Measurements from ENCODE around the gene MRC2. TPM values are rescaled to one million over a fixed set of nuclear protein-coding genes. Genes with fewer than 3 reads are reported as not detected.

The MRC2 gene
- total RNA-seq, 2 donors from 2014 or later: 34.2 to 73.7 TPM

- H3K4me1 ChIP-seq (replicated peaks): no peaks in the 10 kb centered on the region
- no peak overlapping the region for H3K4me3 ChIP-seq
- no peaks in the 10 kb centered on the region for H3K9me3 ChIP-seq
- no peak for TF ChIP-seq CTCF (IDR thresholded peaks at IDR 0.05)
- no peak for TF ChIP-seq POLR2AphosphoS5 (IDR thresholded peaks at IDR 0.05)
- TF ChIP-seq POLR2A (IDR thresholded peaks at IDR 0.05): no peak
- DNase-seq (ENCODE audit: low spot score): no peak
- no peaks in the 10 kb centered on the region for H3K27me3 ChIP-seq (replicated peaks; ENCODE audit: insufficient read depth)
- intact Hi-C loops (cut with DNase I): no loop called here
- H3K27ac ChIP-seq: no peak overlapping the region
- WGBS: 93% methylated on average over 4 of the region's 4 CpGs
- H3K36me3 ChIP-seq: no peaks in the 10 kb centered on the region
Measured at GRCh38 chr17:62684179-62684578, 56.7 kb downstream of the MRC2 start.

GRCh38 chr17:62687997-62688396 is 60.5 kb downstream of the MRC2 start:
- TF ChIP-seq POLR2AphosphoS5 (IDR thresholded peaks at IDR 0.05) (no peak), POLR2A (IDR thresholded peaks at IDR 0.05) (no peak), CTCF (IDR thresholded peaks at IDR 0.05) (no peak)

GRCh38 chr17:62688398-62689160 is 61.1 kb downstream of the MRC2 start:
- DNase-seq (ENCODE audit: low spot score): no peak
- TF ChIP-seq CTCF (IDR thresholded peaks at IDR 0.05) (no peak), POLR2AphosphoS5 (IDR thresholded peaks at IDR 0.05) (no peak), POLR2A (IDR thresholded peaks at IDR 0.05) (no peak)
- 55% methylated on average over 11 of the region's 11 CpGs for WGBS
- intact Hi-C loops (cut with DNase I): no loop called here
- Histone ChIP-seq H3K9me3 (no peaks in the 10 kb centered on the region), H3K27ac (no peak overlapping the region), H3K27me3 (replicated peaks; ENCODE audit: insufficient read depth) (no peaks in the 10 kb centered on the region), H3K4me1 (replicated peaks) (no peaks in the 10 kb centered on the region), H3K36me3 (no peaks in the 10 kb centered on the region), H3K4me3 (no peak overlapping the region)

More at GRCh38 chr17:62687997-62688396, 60.5 kb downstream of the MRC2 start:
- DNase-seq (ENCODE audit: low spot score): no peak
- intact Hi-C loops (cut with DNase I): no loop called here
- no peak overlapping the region for H3K27ac ChIP-seq
- H3K36me3 ChIP-seq: no peaks in the 10 kb centered on the region
- no peaks in the 10 kb centered on the region for H3K27me3 ChIP-seq (replicated peaks; ENCODE audit: insufficient read depth)
- no peaks in the 10 kb centered on the region for H3K4me1 ChIP-seq (replicated peaks)
- no peak overlapping the region for H3K4me3 ChIP-seq
- no peaks in the 10 kb centered on the region for H3K9me3 ChIP-seq
- 79% methylated on average over 4 of the region's 4 CpGs for WGBS

GRCh38 chr17:62689441-62690167 is 62.1 kb downstream of the MRC2 start:
- WGBS: 86% methylated on average over 37 of the region's 37 CpGs
- intact Hi-C loops (cut with DNase I): no loop called here
- H3K27me3 ChIP-seq (replicated peaks; ENCODE audit: insufficient read depth): no peaks in the 10 kb centered on the region
- TF ChIP-seq CTCF (IDR thresholded peaks at IDR 0.05) (no peak), POLR2A (IDR thresholded peaks at IDR 0.05) (no peak), POLR2AphosphoS5 (IDR thresholded peaks at IDR 0.05) (no peak)
- no peak overlapping the region for H3K4me3 ChIP-seq
- no peak overlapping the region for H3K27ac ChIP-seq
- no peak for DNase-seq (ENCODE audit: low spot score)
- H3K9me3 ChIP-seq: no peaks in the 10 kb centered on the region
- H3K4me1 ChIP-seq (replicated peaks): no peaks in the 10 kb centered on the region
- H3K36me3 ChIP-seq: no peaks in the 10 kb centered on the region

Measured in prostate gland (tissue), 2 donors.